GM23338 (cell line): ENCODE measurements around the gene HSPB9. TPM values are rescaled to one million over a fixed set of nuclear protein-coding genes. Genes with fewer than 3 reads are reported as not detected.

Experiments
- ATAC-seq: fragments of 200-7000 bp; cut with Tn5 transposase; 3 replicates; pipeline ENCODE4 v1.9.1; 2020
- DNase-seq: peaks from one replicate; pipeline ENCODE4 v3.0.0-alpha.2; 2015; ENCODE audit warnings: low spot score
- H2AFZ ChIP-seq: fragments of 200-600 bp; sonication (generic); 2 replicates; pipeline ENCODE4 v1.8.0; 2016; ENCODE audit warnings: antibody characterized with exemption, mild to moderate bottlenecking, moderate library complexity
- H3F3A ChIP-seq: fragments of 200-600 bp; sonication (generic); replicated peaks from 2 replicates; pipeline ENCODE4 v1.8.0; 2017; ENCODE audit warnings: antibody characterized with exemption, mixed run types, low read depth
- H3K27ac ChIP-seq: fragments of 200-600 bp; sonication (generic); 2 replicates; pipeline ENCODE4 v1.6.1; 2016; ENCODE audit warnings: low read depth
- H3K27me3 ChIP-seq: fragments of 200-600 bp; sonication (generic); 2 replicates; pipeline ENCODE4 v1.8.0; 2016; ENCODE audit warnings: mild to moderate bottlenecking, mixed run types, moderate library complexity; ENCODE audit not compliant: insufficient read depth
- H3K36me3 ChIP-seq: fragments of 200-600 bp; sonication (generic); 2 replicates; pipeline ENCODE4 v1.8.0; 2016; ENCODE audit warnings: mild to moderate bottlenecking; ENCODE audit not compliant: insufficient read depth
- H3K4me1 ChIP-seq: fragments of 200-600 bp; sonication (generic); 2 replicates; pipeline ENCODE4 v1.8.0; 2016; ENCODE audit warnings: mild to moderate bottlenecking, moderate library complexity; ENCODE audit not compliant: insufficient read depth
- H3K4me2 ChIP-seq: fragments of 200-600 bp; sonication (generic); 2 replicates; pipeline ENCODE4 v1.7.1; 2017; ENCODE audit warnings: mixed run types
- H3K4me3 ChIP-seq: fragments of 200-600 bp; sonication (generic); 2 replicates; pipeline ENCODE4 v1.6.1; 2016; ENCODE audit warnings: mixed run types
- H3K79me2 ChIP-seq: fragments of 200-600 bp; sonication (generic); replicated peaks from 2 replicates; pipeline ENCODE4 v1.8.0; 2017; ENCODE audit warnings: mild to moderate bottlenecking; ENCODE audit not compliant: insufficient read depth
- H3K9me2 ChIP-seq: fragments of 200-600 bp; sonication (generic); 2 replicates; pipeline ENCODE4 v1.8.0; 2017; ENCODE audit not compliant: insufficient read depth
- H4K20me1 ChIP-seq: fragments of 200-600 bp; sonication (generic); replicated peaks from 2 replicates; pipeline ENCODE4 v1.8.0; 2017; ENCODE audit warnings: mild to moderate bottlenecking; ENCODE audit not compliant: insufficient read depth
- H3K27ac Mint-ChIP-seq: 2 replicates; pipeline ENCODE4 v1.8.0; 2020; ENCODE audit warnings: inconsistent platforms, mild to moderate bottlenecking, moderate library complexity, mixed read lengths
- H3K27me3 Mint-ChIP-seq: 3 replicates; pipeline ENCODE4 v1.8.0; 2022; ENCODE audit warnings: low read depth, mild to moderate bottlenecking, moderate library complexity, mixed read lengths, inconsistent platforms; ENCODE audit not compliant: insufficient read depth, poor library complexity
- H3K36me3 Mint-ChIP-seq: 3 replicates; pipeline ENCODE4 v1.8.0; 2021; ENCODE audit warnings: low read depth, mild to moderate bottlenecking, inconsistent platforms, moderate library complexity, mixed read lengths
- H3K4me1 Mint-ChIP-seq: 3 replicates; pipeline ENCODE4 v1.8.0; 2020; ENCODE audit warnings: mild to moderate bottlenecking, inconsistent platforms, mixed read lengths
- H3K4me3 Mint-ChIP-seq: 3 replicates; pipeline ENCODE4 v1.8.0; 2021; ENCODE audit warnings: moderate library complexity, mild to moderate bottlenecking, inconsistent platforms, mixed read lengths
- H3K9me3 Mint-ChIP-seq: 3 replicates; pipeline ENCODE4 v1.8.0; 2020; ENCODE audit warnings: moderate library complexity, mild to moderate bottlenecking, inconsistent platforms, mixed read lengths
- CREB1 ChIP-seq: fragments of 250-450 bp; sonication (Bioruptor Pico); IDR thresholded peaks from 2 replicates; pipeline ENCODE4 v1.5.0; 2020; ENCODE audit warnings: low read depth, mild to moderate bottlenecking, moderate library complexity
- CTCF ChIP-seq, 2 experiments: fragments of 200-600 bp in 1 of 2; sonication (generic) in 1 of 2; conservative IDR thresholded peaks; 2 replicates each; pipeline versions ENCODE4 v1.5.1 to v1.6.1; 2016 to 2017; ENCODE audit warnings: antibody characterized with exemption in 2 of 2, low read depth in 2 of 2, mild to moderate bottlenecking in 2 of 2, moderate library complexity in 1 of 2
- ETS1 ChIP-seq: IDR thresholded peaks from 2 replicates; pipeline ENCODE4 v1.6.1; 2016; ENCODE audit warnings: antibody characterized with exemption
- EZH2 ChIP-seq: fragments of 200-600 bp; sonication (generic); IDR thresholded peaks from one replicate; pipeline ENCODE4 v1.8.0; 2017; ENCODE audit warnings: antibody characterized with exemption, mild to moderate bottlenecking, low read depth; ENCODE audit not compliant: unreplicated experiment
- EZH2phosphoT487 ChIP-seq: fragments of 200-600 bp; sonication (generic); IDR thresholded peaks from one replicate; pipeline ENCODE4 v1.8.1; 2018; ENCODE audit warnings: antibody characterized with exemption; ENCODE audit not compliant: unreplicated experiment
- JUNB ChIP-seq: IDR thresholded peaks from one replicate; pipeline ENCODE4 v1.6.1; 2016; ENCODE audit warnings: antibody characterized with exemption; ENCODE audit not compliant: unreplicated experiment
- NANOG ChIP-seq: IDR thresholded peaks from 2 replicates; pipeline ENCODE4 v1.6.1; 2016; ENCODE audit warnings: antibody characterized with exemption, borderline replicate concordance
- POLR2AphosphoS5 ChIP-seq: IDR thresholded peaks from 2 replicates; pipeline ENCODE4 v1.6.1; 2016; ENCODE audit warnings: antibody characterized with exemption, low read depth
- REST ChIP-seq: IDR thresholded peaks from one replicate; pipeline ENCODE4 v1.6.1; 2018; ENCODE audit warnings: antibody characterized with exemption; ENCODE audit not compliant: unreplicated experiment
- STAT1 ChIP-seq: IDR thresholded peaks from one replicate; pipeline ENCODE4 v1.6.1; 2016; ENCODE audit warnings: antibody characterized with exemption; ENCODE audit not compliant: unreplicated experiment
- ZNF114 ChIP-seq: fragments of 250-450 bp; sonication (Bioruptor Pico); IDR thresholded peaks from 2 replicates; pipeline ENCODE4 v1.5.0; 2020; ENCODE audit warnings: mild to moderate bottlenecking, moderate library complexity
- ZNF331 ChIP-seq: fragments of 250-450 bp; sonication (Bioruptor Pico); IDR thresholded peaks from 2 replicates; pipeline ENCODE4 v1.5.0; 2020; ENCODE audit warnings: low read depth, mild to moderate bottlenecking, moderate library complexity
- ZNF462 ChIP-seq: fragments of 250-450 bp; sonication (Bioruptor Pico); IDR thresholded peaks from 2 replicates; pipeline ENCODE4 v1.5.0; 2020; ENCODE audit warnings: mild to moderate bottlenecking, moderate library complexity
- polyA plus RNA-seq: library from polyadenylated mRNA; unstranded; fragments of >200 nt; fragmentation: Nextera tagmentation; extraction: Ambion mirVana; gene quantifications from 2 replicates; pipeline ENCODE4 v1.2.1, GENCODE V29; 2016
- total RNA-seq: library from RNA; depleted of rRNA; stranded (reverse); fragments of >200 nt; shearing (Covaris generic); gene quantifications from 2 replicates; pipeline ENCODE4 v1.2.3, GENCODE V29; 2014

Gene HSPB9
- total and polyA plus RNA-seq, 2 experiments from 2014 or later, result 0.31 to 0.52 TPM

GRCh38 chr17:42125565-42125964, 3.0 kb downstream of the HSPB9 start:
- Histone ChIP-seq H3K36me3 (peaks cover 3% of the 10 kb centered on the region; the same call in 1 of the 2 replicates), H3K27ac (no peak overlapping the region), H3K79me2 (0 out of 2 replicates have a peak, but pooled peaks cover under 1% of the 10 kb centered on the region), H3K4me1 (peaks cover 14% of the 10 kb centered on the region; the same call in 1 of the 2 replicates), H2AFZ (no peak overlapping the region), H3F3A (peaks cover 8% of the 10 kb centered on the region; the same call in 1 of the 2 replicates), H3K27me3 (no peaks in the 10 kb centered on the region), H3K4me3 (no peak overlapping the region), H3K9me2 (no peaks in the 10 kb centered on the region), H3K4me2 (no peak overlapping the region), H4K20me1 (no peaks in the 10 kb centered on the region)
- Mint-ChIP-seq H3K9me3 (no peaks in the 10 kb centered on the region; the same call in 2 of the 3 replicates), H3K4me1 (peaks cover 20% of the 10 kb centered on the region), H3K36me3 (peaks cover 58% of the 10 kb centered on the region), H3K27me3 (peaks cover 22% of the 10 kb centered on the region), H3K27ac (no peak overlapping the region), H3K4me3 (no peak overlapping the region)
- ATAC-seq (no peak), DNase-seq (no peak)
- no peak for TF ChIP-seq STAT1
- no peak for TF ChIP-seq REST
- no peak for TF ChIP-seq POLR2AphosphoS5
- no peak for TF ChIP-seq ETS1
- no peak for TF ChIP-seq ZNF331 (CRISPR knock-in tag)
- no peak for TF ChIP-seq EZH2phosphoT487
- no peak for TF ChIP-seq EZH2
- no peak for TF ChIP-seq CTCF (conservative IDR thresholded peaks at IDR 0.05; ENCODE audit: low read depth in 2 of 2)
- no peak for TF ChIP-seq CREB1
- TF ChIP-seq ZNF462 (CRISPR knock-in tag), result no peak
- TF ChIP-seq NANOG, result no peak
- TF ChIP-seq JUNB, result no peak
- no peak for TF ChIP-seq ZNF114 (CRISPR knock-in tag)
